Activated CD4-positive, alpha-beta memory T cell treated with anti-CD3 and anti-CD28 coated beads for 36 hours (primary cell): ENCODE data around the gene NCOR1. TPM values are rescaled to one million over a fixed set of nuclear protein-coding genes. Genes with fewer than 3 reads are reported as not detected.

Experiments
- CTCF ChIA-PET: fragments of 350-600 bp; sonication (Branson Sonifier 250); formaldehyde crosslinking; loops from one replicate; lab custom pipeline; 2021; ENCODE audit warnings: antibody characterized with exemption, inconsistent platforms; lab: Charles Lee
- POLR2A ChIA-PET: fragments of 350-600 bp; sonication (Branson Sonifier 250); formaldehyde crosslinking; loops from one replicate; lab custom pipeline; 2021; ENCODE audit warnings: antibody characterized with exemption; lab: Charles Lee
- DNase-seq: peaks from one replicate; pipeline ENCODE4 v3.0.0-alpha.2; 2020
- H3K27ac Mint-ChIP-seq: one replicate; pipeline ENCODE4 v1.8.0; 2021; ENCODE audit warnings: mixed read lengths
- H3K27me3 Mint-ChIP-seq: one replicate; pipeline ENCODE4 v1.8.0; 2021; ENCODE audit warnings: mixed read lengths
- H3K36me3 Mint-ChIP-seq: one replicate; pipeline ENCODE4 v1.8.0; 2021; ENCODE audit warnings: mixed read lengths
- H3K4me1 Mint-ChIP-seq: one replicate; pipeline ENCODE4 v1.8.0; 2021; ENCODE audit warnings: low read depth, mixed read lengths
- H3K4me3 Mint-ChIP-seq: one replicate; pipeline ENCODE4 v1.8.0; 2021; ENCODE audit warnings: mild to moderate bottlenecking, mixed read lengths
- H3K9me3 Mint-ChIP-seq: one replicate; pipeline ENCODE4 v1.8.0; 2021; ENCODE audit warnings: mixed read lengths
- intact Hi-C: fragments of 100-400 bp; cut with micrococcal nuclease; formaldehyde crosslinking; loops from one replicate; pipeline ENCODE4 v1.15.1; 2023
- total RNA-seq, 2 experiments: library from RNA; stranded (reverse); gene quantifications; one replicate each; pipeline ENCODE4 v1.2.3, GENCODE V29; 2021

Gene NCOR1
- total RNA-seq, 2 experiments from 2014 or later, result 104 to 112 TPM

GRCh38 chr17:16107165-16107770, 108.1 kb downstream of the NCOR1 start:
- no peaks in the 10 kb centered on the region for H3K9me3 Mint-ChIP-seq
- ChIA-PET POLR2A (interaction anchor here (0.7 kb wide), 1 partner anchor 67 kb away, joined by 3 read pairs; no protein-coding TSS in a partner anchor), CTCF (interaction anchor here (0.7 kb wide), 1 partner anchor 36 kb away, joined by 3 read pairs; no protein-coding TSS in a partner anchor)
- H3K4me1 Mint-ChIP-seq, result no peaks in the 10 kb centered on the region
- H3K27me3 Mint-ChIP-seq, result no peaks in the 10 kb centered on the region
- intact Hi-C loops, result no loop called here
- H3K4me3 Mint-ChIP-seq, result no peak overlapping the region
- DNase-seq, result no peak
- H3K36me3 Mint-ChIP-seq, result peaks cover 15% of the 10 kb centered on the region
- no peak overlapping the region for H3K27ac Mint-ChIP-seq

- H3K27ac Mint-ChIP-seq, result no peak overlapping the region
- no peaks in the 10 kb centered on the region for H3K27me3 Mint-ChIP-seq
- H3K4me3 Mint-ChIP-seq, result no peak overlapping the region
- CTCF ChIA-PET, result no interaction called here
- H3K36me3 Mint-ChIP-seq, result peaks cover 18% of the 10 kb centered on the region
- intact Hi-C loops, result no loop called here
- POLR2A ChIA-PET, result interaction anchor here (0.7 kb wide), 1 partner anchor 68 kb away, joined by 3 read pairs; no protein-coding TSS in a partner anchor
- DNase-seq, result no peak
- H3K4me1 Mint-ChIP-seq, result no peaks in the 10 kb centered on the region
- no peaks in the 10 kb centered on the region for H3K9me3 Mint-ChIP-seq
Measured at GRCh38 chr17:16106161-16106891, 109.0 kb downstream of the NCOR1 start.

GRCh38 chr17:16104189-16104588, 111.1 kb downstream of the NCOR1 start:
- H3K4me3 Mint-ChIP-seq, result no peak overlapping the region
- peaks cover 22% of the 10 kb centered on the region for H3K36me3 Mint-ChIP-seq
- H3K4me1 Mint-ChIP-seq, result no peaks in the 10 kb centered on the region
- H3K27ac Mint-ChIP-seq, result no peak overlapping the region
- CTCF ChIA-PET, result interaction anchor here (1.2 kb wide), 1 partner anchor 33 kb away, joined by 3 read pairs; no protein-coding TSS in a partner anchor
- intact Hi-C loops, result no loop called here
- no peaks in the 10 kb centered on the region for H3K9me3 Mint-ChIP-seq
- POLR2A ChIA-PET, result no interaction called here
- no peaks in the 10 kb centered on the region for H3K27me3 Mint-ChIP-seq
- no peak for DNase-seq

GRCh38 chr17:16101440-16101839, 113.9 kb downstream of the NCOR1 start:
- peaks cover 38% of the 10 kb centered on the region for H3K36me3 Mint-ChIP-seq
- intact Hi-C loops, result no loop called here
- CTCF ChIA-PET, result no interaction called here
- no peak overlapping the region for H3K4me3 Mint-ChIP-seq
- POLR2A ChIA-PET, result no interaction called here
- H3K27me3 Mint-ChIP-seq, result no peaks in the 10 kb centered on the region
- H3K4me1 Mint-ChIP-seq, result no peaks in the 10 kb centered on the region
- H3K9me3 Mint-ChIP-seq, result no peaks in the 10 kb centered on the region
- no peak for DNase-seq
- H3K27ac Mint-ChIP-seq, result no peak overlapping the region

GRCh38 chr17:16100737-16101400, 114.5 kb downstream of the NCOR1 start:
- H3K27ac Mint-ChIP-seq, result no peak overlapping the region

GRCh38 chr17:16091773-16092172, 123.6 kb downstream of the NCOR1 start:
- no peak overlapping the region for H3K27ac Mint-ChIP-seq
- H3K9me3 Mint-ChIP-seq, result no peaks in the 10 kb centered on the region
- no peak for DNase-seq
- POLR2A ChIA-PET, result no interaction called here
- CTCF ChIA-PET, result no interaction called here
- peaks cover 7% of the 10 kb centered on the region for H3K4me1 Mint-ChIP-seq
- peaks cover 35% of the 10 kb centered on the region for H3K36me3 Mint-ChIP-seq
- intact Hi-C loops, result no loop called here
- H3K27me3 Mint-ChIP-seq, result no peaks in the 10 kb centered on the region
- no peak overlapping the region for H3K4me3 Mint-ChIP-seq

More at GRCh38 chr17:16100737-16101400, 114.5 kb downstream of the NCOR1 start:
- Mint-ChIP-seq H3K9me3 (no peaks in the 10 kb centered on the region), H3K4me3 (no peak overlapping the region), H3K4me1 (no peaks in the 10 kb centered on the region), H3K27me3 (no peaks in the 10 kb centered on the region), H3K36me3 (peaks cover 38% of the 10 kb centered on the region)
- ChIA-PET CTCF (no interaction called here), POLR2A (no interaction called here)
- intact Hi-C loops, result no loop called here
- no peak for DNase-seq

GRCh38 chr17:16086957-16087356, 128.4 kb downstream of the NCOR1 start:
- Mint-ChIP-seq H3K4me1 (peaks cover 23% of the 10 kb centered on the region), H3K9me3 (no peaks in the 10 kb centered on the region), H3K27ac (peak overlapping the region; percentile 59), H3K4me3 (no peak overlapping the region), H3K27me3 (no peaks in the 10 kb centered on the region), H3K36me3 (peaks cover 28% of the 10 kb centered on the region)
- ChIA-PET CTCF (interaction anchor here (0.8 kb wide), 1 partner anchor 30 kb away, joined by 3 read pairs; no protein-coding TSS in a partner anchor), POLR2A (no interaction called here)
- intact Hi-C loops, result no loop called here
- peak; percentile 36 for DNase-seq

- H3K27ac Mint-ChIP-seq, result peak overlapping the region; percentile 61
- intact Hi-C loops, result no loop called here
- peaks cover 23% of the 10 kb centered on the region for H3K36me3 Mint-ChIP-seq
- no peaks in the 10 kb centered on the region for H3K9me3 Mint-ChIP-seq
- no peak overlapping the region for H3K4me3 Mint-ChIP-seq
- no peak for DNase-seq
- ChIA-PET CTCF (no interaction called here), POLR2A (no interaction called here)
- peaks cover 23% of the 10 kb centered on the region for H3K4me1 Mint-ChIP-seq
- no peaks in the 10 kb centered on the region for H3K27me3 Mint-ChIP-seq
Measured at GRCh38 chr17:16085066-16085699, 130.2 kb downstream of the NCOR1 start.

GRCh38 chr17:16083223-16083622, 132.1 kb downstream of the NCOR1 start:
- H3K27me3 Mint-ChIP-seq, result no peaks in the 10 kb centered on the region
- H3K9me3 Mint-ChIP-seq, result no peaks in the 10 kb centered on the region
- H3K4me3 Mint-ChIP-seq, result no peak overlapping the region
- POLR2A ChIA-PET, result no interaction called here
- CTCF ChIA-PET, result interaction anchor here (0.6 kb wide), 1 partner anchor 87 kb away, joined by 4 read pairs; no protein-coding TSS in a partner anchor
- intact Hi-C loops, result no loop called here
- H3K4me1 Mint-ChIP-seq, result peaks cover 21% of the 10 kb centered on the region
- DNase-seq, result no peak
- H3K27ac Mint-ChIP-seq, result no peak overlapping the region
- H3K36me3 Mint-ChIP-seq, result peaks cover 37% of the 10 kb centered on the region

- CTCF ChIA-PET, result interaction anchor here (1.0 kb wide), 1 partner anchor 282 kb away, joined by 4 read pairs; no protein-coding TSS in a partner anchor
- POLR2A ChIA-PET, result no interaction called here
- Mint-ChIP-seq H3K27ac (no peak overlapping the region), H3K36me3 (peaks cover 40% of the 10 kb centered on the region), H3K27me3 (no peaks in the 10 kb centered on the region), H3K4me1 (peaks cover 15% of the 10 kb centered on the region), H3K4me3 (no peak overlapping the region), H3K9me3 (no peaks in the 10 kb centered on the region)
- DNase-seq, result no peak
- intact Hi-C loops, result no loop called here
Measured at GRCh38 chr17:16081507-16082087, 133.7 kb downstream of the NCOR1 start.

GRCh38 chr17:16080366-16080765, 135.0 kb downstream of the NCOR1 start:
- CTCF ChIA-PET, result no interaction called here
- no peaks in the 10 kb centered on the region for H3K27me3 Mint-ChIP-seq
- H3K4me3 Mint-ChIP-seq, result no peak overlapping the region
- peaks cover 5% of the 10 kb centered on the region for H3K4me1 Mint-ChIP-seq
- no peak overlapping the region for H3K27ac Mint-ChIP-seq
- no peak for DNase-seq
- intact Hi-C loops, result no loop called here
- no peaks in the 10 kb centered on the region for H3K9me3 Mint-ChIP-seq
- POLR2A ChIA-PET, result no interaction called here
- peaks cover 40% of the 10 kb centered on the region for H3K36me3 Mint-ChIP-seq
